ENCODE measurements around the gene ENPP6.
"Not testable (repeated sequence)": the region's sequence is repeated elsewhere in the genome, so short reads cannot be mapped to it uniquely, and the experiment has no call there.

ENPP6 gene

GRCh38 chr4:184148738-184149637 lies 68.7 kb downstream of the ENPP6 start:
- DNase-seq (ENCODE audit: low read depth): no peak

GRCh38 chr4:184147858-184148737 lies 69.6 kb downstream of the ENPP6 start:
- DNase-seq (ENCODE audit: low read depth): no peak

GRCh38 chr4:184146951-184147350 lies 70.7 kb downstream of the ENPP6 start:
- no peak for DNase-seq (ENCODE audit: low read depth)

GRCh38 chr4:184145596-184145995 lies 72.1 kb downstream of the ENPP6 start:
- DNase-seq (ENCODE audit: low read depth): no peak

GRCh38 chr4:184143770-184144564 lies 73.7 kb downstream of the ENPP6 start:
- DNase-seq (ENCODE audit: low read depth): no peak

GRCh38 chr4:184142121-184143000 lies 75.3 kb downstream of the ENPP6 start:
- no peak for DNase-seq (ENCODE audit: low read depth)

- DNase-seq (ENCODE audit: low read depth): not testable (repeated sequence)
Observed at GRCh38 chr4:184140901-184141300, 76.8 kb downstream of the ENPP6 start.

- no peak for DNase-seq (ENCODE audit: low read depth)
Observed at GRCh38 chr4:184136525-184136924, 81.1 kb downstream of the ENPP6 start.

GRCh38 chr4:184126800-184127199 lies 90.9 kb downstream of the ENPP6 start:
- no peak for DNase-seq (ENCODE audit: low read depth)

- no peak for DNase-seq (ENCODE audit: low read depth)
Observed at GRCh38 chr4:184122631-184123408, 94.9 kb downstream of the ENPP6 start.

- DNase-seq (ENCODE audit: low read depth): no peak
Observed at GRCh38 chr4:184120549-184121127, 97.0 kb downstream of the ENPP6 start.

GRCh38 chr4:184117662-184118199 lies 99.9 kb downstream of the ENPP6 start:
- no peak for DNase-seq (ENCODE audit: low read depth)

GRCh38 chr4:184115399-184115798 lies 102.3 kb downstream of the ENPP6 start:
- no peak for DNase-seq (ENCODE audit: low read depth)

GRCh38 chr4:184114431-184114830 lies 103.2 kb downstream of the ENPP6 start:
- no peak for DNase-seq (ENCODE audit: low read depth)

- no peak for DNase-seq (ENCODE audit: low read depth)
Observed at GRCh38 chr4:184112006-184112550, 105.6 kb downstream of the ENPP6 start.

GRCh38 chr4:184111233-184111832 lies 106.3 kb downstream of the ENPP6 start:
- DNase-seq (ENCODE audit: low read depth): no peak

- DNase-seq (ENCODE audit: low read depth): no peak
Observed at GRCh38 chr4:184110452-184111224, 107.0 kb downstream of the ENPP6 start.

- DNase-seq (ENCODE audit: low read depth): no peak
Observed at GRCh38 chr4:184108006-184108501, 109.6 kb downstream of the ENPP6 start.
